Astrocyte of the hippocampus (primary cell): ENCODE measurements around the gene CFAP20.
"Not testable (repeated sequence)": the region's sequence is repeated elsewhere in the genome, so short reads cannot be mapped to it uniquely, and the experiment has no call there.

Experiments
- DNase-seq: peaks from one replicate; pipeline ENCODE4 v3.0.0; 2011; ENCODE audit warnings: low read depth, low spot score

The CFAP20 gene

DNA sequence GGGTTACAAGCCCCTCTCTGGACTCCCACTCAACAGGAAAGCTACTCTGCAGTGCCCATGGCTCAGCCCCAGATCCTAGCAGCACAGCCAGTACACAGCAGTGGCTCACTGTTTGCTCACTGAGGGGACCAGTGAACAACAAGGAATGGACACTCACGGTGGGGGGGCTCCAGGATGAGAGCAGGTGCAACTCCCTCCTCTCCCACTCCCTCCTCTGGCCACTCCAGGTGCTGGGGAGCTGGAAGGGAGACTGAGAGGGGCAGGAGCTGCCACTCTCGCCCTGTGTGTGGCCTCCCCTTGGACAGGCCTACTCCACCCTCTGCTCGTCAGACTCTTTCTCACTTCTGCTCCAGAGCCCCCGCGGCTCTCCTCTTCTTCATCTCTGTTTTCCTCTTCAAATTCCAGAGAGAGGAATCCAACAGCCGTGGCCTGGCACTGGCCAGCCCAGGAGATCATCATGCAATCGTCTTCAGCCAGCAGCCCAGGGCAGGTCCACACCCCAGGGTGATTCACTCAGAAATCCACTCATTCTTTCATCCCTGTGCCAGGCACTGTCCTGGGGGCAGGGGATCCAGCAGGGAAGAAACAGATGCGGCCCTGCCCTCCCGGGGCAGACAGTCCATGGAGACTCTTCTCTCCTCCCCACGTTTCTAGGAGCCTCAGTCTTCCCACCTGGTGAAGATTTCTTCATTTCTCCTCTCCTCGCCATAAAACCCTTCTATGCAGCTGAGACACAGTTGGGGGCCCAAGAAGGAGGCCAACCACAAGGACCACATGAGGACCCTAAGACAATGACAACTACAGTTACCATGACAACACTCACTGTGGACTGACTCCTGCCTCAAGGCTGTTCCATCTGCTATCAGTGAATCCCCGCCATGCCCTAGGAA lies 30.7 kb downstream of the CFAP20 start:
- DNase-seq, result peak; percentile 39

DNA sequence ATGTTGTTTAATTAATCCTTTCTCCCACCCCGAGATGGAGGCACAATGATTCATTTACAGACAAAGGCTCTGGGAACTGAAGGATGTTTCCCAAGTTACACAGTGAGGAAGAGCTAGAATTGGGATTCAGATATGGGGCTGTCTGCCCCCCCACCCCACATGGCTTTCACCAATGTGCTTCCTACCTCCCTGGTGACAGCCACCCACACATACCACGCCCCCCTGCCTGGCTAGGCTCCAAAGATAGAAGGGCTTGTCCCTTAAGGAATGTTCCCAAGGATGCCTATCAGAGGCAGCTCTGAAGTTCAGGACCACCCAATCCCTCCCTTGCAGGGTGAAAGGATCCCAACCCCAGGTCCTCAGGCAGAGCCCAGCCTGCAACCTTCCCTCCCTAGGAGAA lies 32.9 kb downstream of the CFAP20 start:
- no peak for DNase-seq

DNA sequence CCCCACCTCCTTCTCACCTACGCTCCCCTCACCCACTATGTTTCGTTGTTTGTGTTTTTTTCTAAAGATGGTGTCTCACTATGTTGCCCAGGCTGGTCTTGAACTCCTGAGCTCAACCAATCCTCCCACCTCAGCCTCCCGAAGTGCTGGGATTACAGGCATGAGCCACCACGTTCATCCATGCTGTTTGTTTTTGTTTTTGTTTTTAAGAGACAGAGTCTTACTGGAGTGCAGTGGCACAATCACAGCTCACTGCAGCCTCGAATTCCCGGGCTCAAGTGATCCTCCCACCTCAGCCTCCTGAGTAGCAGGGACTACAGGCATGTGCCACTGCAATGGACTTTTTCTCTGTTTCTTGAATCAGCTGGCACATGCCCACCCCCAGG lies 33.6 kb downstream of the CFAP20 start:
- DNase-seq, result not testable (repeated sequence)

GRCh38 chr16:58094791-58095574 lies 34.2 kb downstream of the CFAP20 start:
- DNase-seq, result no peak

DNA sequence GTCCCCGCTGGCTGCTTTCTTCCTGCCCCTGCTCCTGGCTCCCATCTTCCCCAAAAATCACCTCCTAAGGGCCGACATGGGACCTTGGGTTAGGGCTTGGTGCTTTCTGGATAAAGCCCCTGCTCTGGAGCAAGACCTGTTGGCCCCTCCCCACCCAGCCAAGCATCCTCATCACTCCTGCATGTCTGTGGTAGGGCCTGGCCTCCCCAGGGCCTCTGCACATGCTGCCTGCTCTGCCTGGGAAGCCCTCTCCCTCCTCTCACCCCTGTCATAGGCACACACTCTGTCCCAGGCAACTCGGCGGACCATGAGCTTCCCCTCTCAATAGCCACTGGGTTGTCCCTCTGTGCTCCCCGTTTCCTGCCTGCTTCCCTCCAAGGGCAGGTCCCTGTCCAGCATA lies 35.2 kb downstream of the CFAP20 start:
- no peak for DNase-seq

GRCh38 chr16:58090396-58090795 lies 38.8 kb downstream of the CFAP20 start:
- not testable (repeated sequence) for DNase-seq

DNA sequence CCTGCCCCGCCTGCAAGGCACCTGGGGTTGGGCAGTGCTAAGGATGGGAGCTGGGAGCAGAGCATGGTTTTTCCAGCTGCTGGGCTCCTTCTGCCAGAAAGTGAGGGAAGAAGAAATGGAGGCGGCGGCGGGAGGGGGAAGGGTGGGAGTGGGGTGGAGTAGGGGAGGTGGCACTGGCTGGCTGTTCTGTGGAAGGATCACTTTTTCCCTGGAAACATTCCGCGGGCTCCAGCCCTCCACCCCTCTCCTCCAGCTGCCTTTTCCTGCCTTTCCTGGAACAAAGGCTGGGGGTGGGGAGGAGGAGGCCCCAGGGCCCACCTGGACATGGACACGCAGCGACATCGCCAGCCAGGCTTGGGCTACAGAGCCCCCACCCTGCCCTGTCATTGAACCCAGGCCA lies 41.1 kb downstream of the CFAP20 start:
- DNase-seq, result no peak

DNA sequence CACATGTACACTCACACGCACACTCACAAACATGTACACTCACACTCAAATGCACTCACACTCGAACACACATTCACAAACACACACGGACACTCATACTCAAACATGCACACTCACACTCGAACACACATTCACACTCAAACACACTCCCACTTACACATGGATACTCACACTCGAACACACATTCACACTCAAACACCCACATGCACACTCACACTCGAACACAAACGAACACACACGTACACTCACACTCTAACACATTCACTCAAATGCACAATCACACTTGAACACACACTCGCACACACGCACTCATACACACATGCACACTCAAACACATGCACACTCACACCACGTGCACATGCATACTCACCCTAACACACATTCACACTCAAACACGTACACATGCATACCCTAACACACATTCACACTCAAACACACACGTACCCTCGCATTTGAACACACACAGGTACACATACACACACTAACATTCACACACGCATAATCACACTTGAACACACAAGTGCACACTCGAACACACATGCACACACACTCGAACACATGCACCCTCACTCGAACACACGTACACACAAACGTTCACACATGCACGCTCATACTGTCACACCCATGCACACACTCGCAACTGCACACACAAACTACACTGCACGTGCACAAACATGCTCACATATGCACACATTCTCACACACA lies 41.8 kb downstream of the CFAP20 start:
- DNase-seq, result no peak

- no peak for DNase-seq
Measured at GRCh38 chr16:58086381-58087208, 42.6 kb downstream of the CFAP20 start.

DNA sequence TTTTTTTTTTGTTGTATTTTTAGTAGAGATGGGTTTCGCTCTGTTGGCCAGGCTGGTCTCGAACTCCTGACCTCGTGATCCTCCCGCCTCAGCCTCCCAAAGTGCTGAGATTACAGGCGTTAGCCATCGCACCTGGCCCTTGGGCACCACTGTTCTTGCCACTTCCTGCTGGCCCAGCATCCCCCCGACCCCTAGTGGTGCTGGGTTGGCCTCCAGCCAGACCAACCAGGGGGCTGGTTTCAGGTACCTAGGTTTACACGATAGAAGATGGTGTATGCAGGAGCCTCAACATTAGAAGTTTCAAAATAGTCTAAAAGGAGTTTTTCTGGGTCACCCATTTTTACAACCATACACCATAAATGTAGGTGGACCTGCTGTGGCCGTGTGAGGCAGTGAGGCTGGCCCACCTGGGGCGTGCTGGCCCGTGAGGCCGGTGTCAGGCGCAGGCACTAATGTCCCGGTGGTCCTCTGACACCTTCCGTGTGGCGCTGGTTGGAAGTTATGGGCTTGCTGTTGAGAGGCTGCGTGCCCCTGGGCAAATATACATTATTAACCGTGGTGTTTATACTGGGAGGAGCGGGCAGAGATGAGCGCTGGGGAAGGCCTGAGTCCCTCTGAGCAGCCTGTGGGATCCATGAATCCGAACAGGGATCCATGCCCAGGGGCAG lies 43.5 kb downstream of the CFAP20 start:
- DNase-seq, result no peak

DNA sequence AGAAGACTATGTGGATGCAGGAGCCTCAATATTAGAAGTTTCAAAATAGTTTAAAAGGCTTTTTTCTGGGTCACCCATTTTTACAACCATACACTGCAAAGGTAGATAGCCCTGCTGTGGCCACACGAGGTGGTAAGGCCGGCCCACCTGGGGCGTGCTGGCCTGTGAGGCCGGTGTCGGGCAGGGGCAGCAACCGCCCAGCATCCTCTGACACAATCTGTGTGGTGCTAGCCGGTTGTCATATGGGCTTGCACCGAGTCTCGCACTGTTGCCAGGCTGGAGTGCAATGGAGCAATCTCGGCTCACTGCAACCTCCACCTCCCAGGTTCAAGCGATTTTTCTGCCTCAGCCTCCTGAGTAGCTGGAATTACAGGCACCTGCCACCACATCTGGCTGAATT lies 44.0 kb downstream of the CFAP20 start:
- DNase-seq, result no peak

- DNase-seq, result no peak
Measured at GRCh38 chr16:58084635-58085034, 44.5 kb downstream of the CFAP20 start.

GRCh38 chr16:58082381-58082780 lies 46.8 kb downstream of the CFAP20 start:
- DNase-seq, result no peak

- not testable (repeated sequence) for DNase-seq
Measured at GRCh38 chr16:58080657-58081056, 48.5 kb downstream of the CFAP20 start.

DNA sequence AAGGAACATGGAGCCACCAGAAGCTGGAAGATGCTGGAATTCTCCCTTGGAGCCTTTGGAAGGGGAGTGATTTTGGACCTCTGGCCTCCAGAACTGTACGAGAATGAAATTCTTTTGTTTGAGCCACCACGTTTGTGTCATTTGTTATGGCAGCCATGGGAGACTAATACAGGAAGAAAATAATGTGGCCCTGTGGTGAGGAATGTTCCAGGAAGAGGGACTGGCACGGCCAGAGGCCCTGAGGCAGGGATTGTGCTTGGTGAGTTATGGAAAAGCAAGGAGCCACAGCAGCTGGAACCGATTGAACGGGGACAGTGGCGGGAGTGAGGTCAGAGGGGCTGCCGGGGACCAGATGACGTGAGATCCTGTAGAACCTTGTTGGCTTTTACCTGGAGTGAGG lies 51.4 kb downstream of the CFAP20 start:
- DNase-seq, result no peak

DNA sequence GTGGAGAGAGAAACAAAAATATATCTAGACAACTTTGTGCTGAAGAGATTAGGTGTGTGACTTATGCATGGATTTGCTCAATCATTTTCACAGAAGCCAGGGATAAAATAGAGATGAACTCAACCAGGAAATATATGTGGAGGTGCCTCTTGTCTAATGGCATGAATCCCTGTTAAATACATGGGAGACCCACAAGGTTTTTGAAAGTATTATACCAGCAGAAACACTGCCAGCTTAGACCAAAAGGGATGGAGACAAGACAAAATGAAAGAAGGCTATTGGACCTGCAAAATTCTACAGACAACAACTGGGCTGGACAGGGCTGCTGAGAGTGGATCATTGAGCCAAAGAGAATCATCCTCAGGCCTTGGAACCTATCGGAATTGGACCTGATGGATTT lies 52.7 kb downstream of the CFAP20 start:
- no peak for DNase-seq

GRCh38 chr16:58074657-58075056 lies 54.5 kb downstream of the CFAP20 start:
- no peak for DNase-seq

GRCh38 chr16:58073086-58073485 lies 56.1 kb downstream of the CFAP20 start:
- DNase-seq, result not testable (repeated sequence)

DNA sequence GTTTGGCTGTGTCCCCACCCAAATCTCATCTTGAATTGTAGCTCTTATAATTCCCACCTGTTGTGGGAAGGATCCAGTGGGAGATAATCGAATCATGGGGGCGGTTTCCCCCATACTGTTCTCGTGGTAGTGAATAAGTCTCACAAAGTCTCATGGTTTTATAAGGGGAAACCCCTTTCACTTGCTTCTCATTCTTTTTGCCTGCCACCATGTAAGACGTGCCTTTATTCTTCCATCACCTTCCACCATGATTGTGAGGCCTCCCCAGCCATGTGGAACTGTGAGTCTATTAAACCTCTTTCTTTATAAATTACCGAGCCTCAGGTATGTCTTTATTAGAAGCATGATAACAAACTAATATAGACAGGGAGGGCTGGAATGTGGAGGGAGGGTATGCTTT lies 57.0 kb downstream of the CFAP20 start:
- DNase-seq, result not testable (repeated sequence)

DNA sequence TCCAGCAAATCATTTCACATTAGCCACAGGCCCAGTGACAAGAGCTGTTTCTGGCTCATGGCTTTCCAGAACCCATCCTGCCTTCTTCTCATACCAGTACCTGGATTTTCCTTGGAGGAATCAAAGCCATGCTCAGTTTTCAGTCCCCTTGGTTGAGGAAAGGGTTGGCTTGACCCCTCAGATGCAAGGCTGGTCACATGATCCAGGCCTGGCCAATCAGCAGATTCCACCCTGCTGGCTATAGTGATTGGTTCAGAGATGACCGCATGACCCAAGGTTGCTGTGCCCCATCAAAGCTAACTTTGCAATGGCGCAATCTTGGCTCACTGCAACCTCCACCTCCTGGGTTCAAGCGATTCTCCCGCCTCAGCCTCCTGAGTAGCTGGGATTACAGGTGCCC lies 58.6 kb downstream of the CFAP20 start:
- DNase-seq, result no peak
